HEK293 (cell line): ENCODE results near the gene DDRGK1.

ENCODE experiments used
- CTCF ChIA-PET: fragments of 350-600 bp; formaldehyde crosslinking; extraction: SDS; loops from one replicate; lab custom pipeline; 2021; ENCODE audit warnings: antibody characterized with exemption; lab: Yijun Ruan, JAX
- POLR2A ChIA-PET: fragments of 300-600 bp; formaldehyde crosslinking; extraction: SDS; loops from one replicate; lab custom pipeline; 2020; ENCODE audit warnings: antibody characterized with exemption, inconsistent platforms; lab: Yijun Ruan, JAX
- H3K27ac ChIP-seq: fragments of 200-500 bp; sonication (Bioruptor generic); 2 replicates; pipeline ENCODE4 v1.5.1; 2014; ENCODE audit warnings: low read depth, low read length, control low read depth, inconsistent platforms; ENCODE audit errors: extremely low read depth
- H3K36me3 ChIP-seq, 2 experiments: fragments of 200-500 bp in 1 of 2; sonication (Bioruptor generic) in 1 of 2; 1 replicate in 1 of 2; 2 replicates in 1 of 2; pipeline ENCODE4 v1.5.1; 2014 to 2017; ENCODE audit warnings: inconsistent platforms in 2 of 2, low read length in 2 of 2; ENCODE audit not compliant: control insufficient read depth in 2 of 2, insufficient read depth in 1 of 2
- H3K4me1 ChIP-seq: fragments of 200-500 bp; sonication (Bioruptor generic); 2 replicates; pipeline ENCODE4 v1.5.1; 2014; ENCODE audit warnings: mild to moderate bottlenecking, low read length, inconsistent platforms; ENCODE audit not compliant: control insufficient read depth, insufficient read depth
- H3K4me3 ChIP-seq: 2 replicates; pipeline ENCODE4 v1.5.1; 2011; ENCODE audit warnings: low read depth, mild to moderate bottlenecking, control low read depth, low read length, moderate library complexity
- H3K9me3 ChIP-seq: fragments of 200-500 bp; sonication (Bioruptor generic); 2 replicates; pipeline ENCODE4 v1.5.1; 2014; ENCODE audit warnings: low read depth, low read length, inconsistent platforms; ENCODE audit not compliant: control insufficient read depth, insufficient read depth
- RBAK ChIP-seq: fragments of 450-650 bp; formaldehyde crosslinking; IDR thresholded peaks from 2 replicates; pipeline ENCODE4 v1.5.1; 2016; ENCODE audit warnings: missing biosample characterization, missing genetic modification characterization
- ZFHX2 ChIP-seq: fragments of 450-650 bp; formaldehyde crosslinking; conservative IDR thresholded peaks from 2 replicates; pipeline ENCODE4 v1.5.1; 2016; ENCODE audit warnings: missing biosample characterization, missing genetic modification characterization
- ZNF132 ChIP-seq: fragments of 450-650 bp; formaldehyde crosslinking; IDR thresholded peaks from 2 replicates; pipeline ENCODE4 v1.5.1; 2017; ENCODE audit warnings: missing biosample characterization, missing genetic modification characterization, borderline replicate concordance
- ZNF19 ChIP-seq: fragments of 450-650 bp; formaldehyde crosslinking; IDR thresholded peaks from 2 replicates; pipeline ENCODE4; 2016; ENCODE audit warnings: missing biosample characterization, missing genetic modification characterization, low read depth
- ZNF280C ChIP-seq: fragments of 450-650 bp; formaldehyde crosslinking; IDR thresholded peaks from 2 replicates; pipeline ENCODE4 v1.5.1; 2016; ENCODE audit warnings: missing biosample characterization, missing genetic modification characterization
- ZNF324 ChIP-seq: fragments of 450-650 bp; formaldehyde crosslinking; IDR thresholded peaks from 2 replicates; pipeline ENCODE4 v1.5.1; 2016; ENCODE audit warnings: missing biosample characterization, missing genetic modification characterization
- ZNF354C ChIP-seq: fragments of 450-650 bp; formaldehyde crosslinking; IDR thresholded peaks from 2 replicates; pipeline ENCODE4 v1.5.1; 2016; ENCODE audit warnings: missing biosample characterization, missing genetic modification characterization, low read depth, borderline replicate concordance
- ZNF391 ChIP-seq: fragments of 450-650 bp; formaldehyde crosslinking; IDR thresholded peaks from 2 replicates; pipeline ENCODE4 v1.5.1; 2016; ENCODE audit warnings: low read depth, missing biosample characterization, missing genetic modification characterization, borderline replicate concordance
- ZNF398 ChIP-seq: fragments of 450-650 bp; formaldehyde crosslinking; IDR thresholded peaks from 2 replicates; pipeline ENCODE4 v1.5.1; 2017; ENCODE audit warnings: missing biosample characterization, missing genetic modification characterization
- ZNF514 ChIP-seq: fragments of 450-650 bp; formaldehyde crosslinking; IDR thresholded peaks from 2 replicates; pipeline ENCODE4 v1.5.1; 2016; ENCODE audit warnings: missing biosample characterization, missing genetic modification characterization
- ZNF580 ChIP-seq: fragments of 450-650 bp; formaldehyde crosslinking; IDR thresholded peaks from 2 replicates; pipeline ENCODE4 v1.5.1; 2016; ENCODE audit warnings: missing biosample characterization, missing genetic modification characterization
- ZNF660 ChIP-seq: fragments of 450-650 bp; IDR thresholded peaks from 2 replicates; pipeline ENCODE4 v1.5.1; 2018; ENCODE audit warnings: missing biosample characterization, mild to moderate bottlenecking, missing genetic modification characterization
- ZNF677 ChIP-seq: fragments of 450-650 bp; IDR thresholded peaks from 2 replicates; pipeline ENCODE4 v1.5.0; 2018; ENCODE audit warnings: missing biosample characterization, mild to moderate bottlenecking, missing genetic modification characterization, moderate library complexity
- ZNF830 ChIP-seq: fragments of 450-650 bp; IDR thresholded peaks from 2 replicates; pipeline ENCODE4 v1.5.0; 2018; ENCODE audit warnings: missing biosample characterization, missing genetic modification characterization, low read depth, mild to moderate bottlenecking, moderate library complexity
- TF ChIP-seq, protein P1 (sequence below): fragments of 450-650 bp; formaldehyde crosslinking; conservative IDR thresholded peaks from 2 replicates; pipeline ENCODE4 v1.5.1; 2016; ENCODE audit warnings: low read depth, missing biosample characterization, missing genetic modification characterization
- TF ChIP-seq, protein P2 (sequence below): fragments of 450-650 bp; formaldehyde crosslinking; IDR thresholded peaks from 2 replicates; pipeline ENCODE4; 2016; ENCODE audit warnings: missing biosample characterization, missing genetic modification characterization

DDRGK1 gene

DNA sequence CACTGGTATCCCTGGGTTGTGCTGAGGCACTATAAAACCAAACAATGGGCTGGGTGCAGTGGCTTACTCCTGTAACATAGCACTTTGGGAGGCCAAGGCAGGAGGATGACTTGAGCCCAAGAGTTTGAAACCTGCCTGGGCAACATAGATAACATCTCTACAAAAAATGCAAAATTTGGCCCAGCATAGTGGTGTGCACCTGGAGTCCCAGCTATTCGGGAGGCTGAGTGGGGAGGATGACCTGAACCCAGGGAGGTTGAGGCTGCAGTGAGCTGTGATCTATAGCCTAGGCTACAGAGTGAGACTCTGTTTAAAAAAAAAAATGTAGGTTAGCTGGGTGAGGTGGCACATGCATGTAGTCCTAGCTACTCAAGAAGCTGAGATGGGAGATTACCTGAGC, 42.2 kb upstream of the DDRGK1 start (continued):
- TF ChIP-seq, protein P1, sequence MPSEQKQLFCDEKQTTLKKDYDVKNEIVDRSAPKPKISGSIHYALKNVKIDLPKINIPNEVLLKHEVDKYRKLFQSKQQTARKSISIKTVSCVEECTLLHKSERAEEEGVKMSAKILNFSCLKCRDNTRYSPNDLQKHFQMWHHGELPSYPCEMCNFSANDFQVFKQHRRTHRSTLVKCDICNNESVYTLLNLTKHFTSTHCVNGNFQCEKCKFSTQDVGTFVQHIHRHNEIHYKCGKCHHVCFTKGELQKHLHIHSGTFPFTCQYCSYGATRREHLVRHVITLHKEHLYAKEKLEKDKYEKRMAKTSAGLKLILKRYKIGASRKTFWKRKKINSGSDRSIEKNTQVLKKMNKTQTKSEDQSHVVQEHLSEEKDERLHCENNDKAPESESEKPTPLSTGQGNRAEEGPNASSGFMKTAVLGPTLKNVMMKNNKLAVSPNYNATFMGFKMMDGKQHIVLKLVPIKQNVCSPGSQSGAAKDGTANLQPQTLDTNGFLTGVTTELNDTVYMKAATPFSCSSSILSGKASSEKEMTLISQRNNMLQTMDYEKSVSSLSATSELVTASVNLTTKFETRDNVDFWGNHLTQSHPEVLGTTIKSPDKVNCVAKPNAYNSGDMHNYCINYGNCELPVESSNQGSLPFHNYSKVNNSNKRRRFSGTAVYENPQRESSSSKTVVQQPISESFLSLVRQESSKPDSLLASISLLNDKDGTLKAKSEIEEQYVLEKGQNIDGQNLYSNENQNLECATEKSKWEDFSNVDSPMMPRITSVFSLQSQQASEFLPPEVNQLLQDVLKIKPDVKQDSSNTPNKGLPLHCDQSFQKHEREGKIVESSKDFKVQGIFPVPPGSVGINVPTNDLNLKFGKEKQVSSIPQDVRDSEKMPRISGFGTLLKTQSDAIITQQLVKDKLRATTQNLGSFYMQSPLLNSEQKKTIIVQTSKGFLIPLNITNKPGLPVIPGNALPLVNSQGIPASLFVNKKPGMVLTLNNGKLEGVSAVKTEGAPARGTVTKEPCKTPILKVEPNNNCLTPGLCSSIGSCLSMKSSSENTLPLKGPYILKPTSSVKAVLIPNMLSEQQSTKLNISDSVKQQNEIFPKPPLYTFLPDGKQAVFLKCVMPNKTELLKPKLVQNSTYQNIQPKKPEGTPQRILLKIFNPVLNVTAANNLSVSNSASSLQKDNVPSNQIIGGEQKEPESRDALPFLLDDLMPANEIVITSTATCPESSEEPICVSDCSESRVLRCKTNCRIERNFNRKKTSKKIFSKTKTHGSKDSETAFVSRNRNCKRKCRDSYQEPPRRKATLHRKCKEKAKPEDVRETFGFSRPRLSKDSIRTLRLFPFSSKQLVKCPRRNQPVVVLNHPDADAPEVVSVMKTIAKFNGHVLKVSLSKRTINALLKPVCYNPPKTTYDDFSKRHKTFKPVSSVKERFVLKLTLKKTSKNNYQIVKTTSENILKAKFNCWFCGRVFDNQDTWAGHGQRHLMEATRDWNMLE (tag by site-specific recombination), result no peak
- TF ChIP-seq ZNF398, result no peak
- TF ChIP-seq ZNF19 (tag by site-specific recombination), result no peak
- no peak for TF ChIP-seq ZNF580 (tag by site-specific recombination)
- TF ChIP-seq, all 188 proteins: peak for 0

DNA sequence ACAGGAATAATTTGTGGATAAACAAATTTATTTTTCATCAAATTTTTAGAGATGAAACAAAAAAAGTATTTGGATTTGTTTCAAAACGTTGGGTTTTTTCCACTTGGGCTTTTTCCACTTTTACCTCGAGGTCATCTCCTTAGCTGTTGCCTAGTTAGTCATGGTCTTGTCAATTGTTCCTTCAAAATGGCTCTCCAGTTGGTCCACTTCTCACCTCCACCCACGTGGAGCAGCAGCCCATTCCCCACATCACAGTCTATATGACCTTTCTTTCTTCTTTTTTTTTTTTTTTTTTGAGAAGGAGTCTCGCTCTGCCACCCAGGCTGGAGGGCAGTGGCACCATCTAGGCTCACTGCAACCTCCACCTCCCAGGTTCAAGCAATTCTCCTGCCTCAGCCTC, 41.2 kb upstream of the DDRGK1 start:
- TF ChIP-seq ZNF514 (tag by site-specific recombination) (no peak), ZFHX2 (tag by site-specific recombination) (0 out of 2 replicates have a peak, but pooled peaks have one; percentile 18)
- H3K27ac ChIP-seq, result no peak overlapping the region
- H3K9me3 ChIP-seq, result no peaks in the 10 kb centered on the region
- H3K4me1 ChIP-seq, result 0 out of 2 replicates have a peak, but pooled peaks cover 2% of the 10 kb centered on the region
- H3K4me3 ChIP-seq, result no peak overlapping the region
- POLR2A ChIA-PET, result interaction anchor here (0.7 kb wide), 1 partner anchor 31 kb away, joined by 7 read pairs; no protein-coding TSS in a partner anchor
- no peaks in the 10 kb centered on the region for H3K36me3 ChIP-seq
- CTCF ChIA-PET, result interaction anchor here (2.3 kb wide), 1 partner anchor 27 kb away, joined by 8 read pairs; no protein-coding TSS in a partner anchor

DNA sequence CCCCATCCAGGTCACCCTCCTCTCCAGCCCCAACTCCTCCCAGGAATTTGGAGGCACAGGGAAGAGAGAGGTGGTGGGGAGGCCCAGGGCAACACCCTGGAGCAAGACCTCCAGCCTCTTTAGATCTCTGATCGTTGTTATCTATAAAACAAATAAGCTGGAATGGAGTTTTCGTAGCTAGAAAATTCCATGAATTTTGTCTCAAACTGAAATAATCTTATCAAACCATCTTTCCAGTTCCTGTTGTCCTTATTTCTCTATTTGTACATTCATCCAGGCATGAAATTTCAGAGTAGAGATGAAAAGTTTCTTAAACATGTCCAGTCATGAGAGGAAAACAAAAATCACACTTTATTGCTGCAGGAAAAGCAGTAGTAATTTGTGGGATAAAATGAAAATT, 40.7 kb upstream of the DDRGK1 start:
- ChIA-PET POLR2A (no interaction called here), CTCF (interaction anchor here (0.7 to 2.3 kb wide), 2 partner anchors 27 to 32 kb away, joined by 3 to 8 read pairs; no protein-coding TSS in a partner anchor)
- TF ChIP-seq ZNF660 (tag by site-specific recombination), result no peak
- TF ChIP-seq ZNF280C (tag by site-specific recombination), result no peak
- no peak for TF ChIP-seq RBAK
- no peak for TF ChIP-seq ZNF830 (tag by site-specific recombination)
- no peak for TF ChIP-seq ZNF324
- TF ChIP-seq ZNF354C (tag by site-specific recombination), result no peak
- TF ChIP-seq, protein P2, sequence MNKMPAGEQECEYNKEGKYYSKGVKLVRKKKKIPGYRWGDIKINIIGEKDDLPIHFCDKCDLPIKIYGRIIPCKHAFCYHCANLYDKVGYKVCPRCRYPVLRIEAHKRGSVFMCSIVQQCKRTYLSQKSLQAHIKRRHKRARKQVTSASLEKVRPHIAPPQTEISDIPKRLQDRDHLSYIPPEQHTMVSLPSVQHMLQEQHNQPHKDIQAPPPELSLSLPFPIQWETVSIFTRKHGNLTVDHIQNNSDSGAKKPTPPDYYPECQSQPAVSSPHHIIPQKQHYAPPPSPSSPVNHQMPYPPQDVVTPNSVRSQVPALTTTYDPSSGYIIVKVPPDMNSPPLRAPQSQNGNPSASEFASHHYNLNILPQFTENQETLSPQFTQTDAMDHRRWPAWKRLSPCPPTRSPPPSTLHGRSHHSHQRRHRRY (tag by site-specific recombination), result no peak
- no peak for TF ChIP-seq ZNF132 (tag by site-specific recombination)
- no peak for TF ChIP-seq ZNF677
- no peak for TF ChIP-seq ZNF391 (tag by site-specific recombination)
- Histone ChIP-seq H3K9me3 (no peaks in the 10 kb centered on the region), H3K4me1 (0 out of 2 replicates have a peak, but pooled peaks cover 2% of the 10 kb centered on the region), H3K4me3 (no peak overlapping the region), H3K36me3 (no peaks in the 10 kb centered on the region), H3K27ac (no peak overlapping the region; the same call in 1 of the 2 replicates)
